ENCODE data around the gene TBC1D14. TPM values are rescaled to one million over a fixed set of nuclear protein-coding genes. Genes with fewer than 3 reads are reported as not detected.

The TBC1D14 gene
- polyA plus RNA-seq, 1 of the 3 experiments (the other 2 are of a cell fraction): 39.5 TPM

GRCh38 chr4:6983544-6984142 lies 74.0 kb downstream of the TBC1D14 start:
- no peaks in the 10 kb centered on the region for H3K9me2 ChIP-seq
- no peak for DNase-seq
- H3K27ac ChIP-seq (ENCODE audit: low read depth in 2 of 2, low read length in 1 of 2): no peak overlapping the region
- H3F3A ChIP-seq (replicated peaks; ENCODE audit: insufficient read depth): peaks cover 6% of the 10 kb centered on the region
- H3K9me3 ChIP-seq: no peaks in the 10 kb centered on the region
- H4K20me1 ChIP-seq (ENCODE audit: insufficient read depth): peaks cover 3% of the 10 kb centered on the region
- no peaks in the 10 kb centered on the region for H3K27me3 ChIP-seq (ENCODE audit: insufficient read depth)
- peaks cover 13 to 27% of the 10 kb centered on the region in 2 experiments; a peak in 3 of 4 replicates for H3K4me1 ChIP-seq (ENCODE audit: control insufficient read depth in 1 of 2, insufficient read depth in 2 of 2, low read depth in 1 of 2, low read length in 1 of 2)
- no peak overlapping the region for H3K4me3 ChIP-seq (ENCODE audit: low read depth in 2 of 2, low read length in 1 of 2)
- TF ChIP-seq GABPA (IDR thresholded peaks at IDR 0.05; ENCODE audit: low read depth) (no peak), EZH2phosphoT487 (IDR thresholded peaks at IDR 0.05; ENCODE audit: borderline replicate concordance, low read depth) (no peak), RXRA (IDR thresholded peaks at IDR 0.05; ENCODE audit: borderline replicate concordance, low read depth) (no peak), RCOR1 (IDR thresholded peaks at IDR 0.05; ENCODE audit: low read length) (no peak), NRF1 (IDR thresholded peaks at IDR 0.05; ENCODE audit: low read depth, low read length) (no peak), MXI1 (IDR thresholded peaks at IDR 0.05; ENCODE audit: low read depth, low read length) (no peak), YY1 (IDR thresholded peaks at IDR 0.05; ENCODE audit: low read depth) (no peak)
- CTCF ChIA-PET: interaction anchor here (0.6 to 4.1 kb wide), 6 partner anchors 9 to 436 kb away, joined by 3 to 27 read pairs (median 8); partner anchors contain the start of gene TADA2B
- H3K9ac ChIP-seq: no peak overlapping the region
- no peaks in the 10 kb centered on the region for H3K36me3 ChIP-seq (replicated peaks in 1 of 2; ENCODE audit: control insufficient read depth in 1 of 2, insufficient read depth in 2 of 2, low read length in 1 of 2)
- POLR2A ChIA-PET: interaction anchor here (0.6 kb wide), 1 partner anchor 266 kb away, joined by 3 read pairs; no protein-coding TSS in a partner anchor
- no peak overlapping the region for H2AFZ ChIP-seq (ENCODE audit: low read depth)
- whole genome bisulfite sequencing (ENCODE audit: low lambda C conversion rate): 97% methylated on average over 4 of the region's 4 CpGs
- no peak overlapping the region for H3K4me2 ChIP-seq
- H3K79me2 ChIP-seq (ENCODE audit: insufficient read depth): peaks cover 23% of the 10 kb centered on the region

GRCh38 chr4:6984612-6985425 lies 75.2 kb downstream of the TBC1D14 start:
- Histone ChIP-seq H3K9ac (peak overlapping the region; percentile 84; the same call in 1 of the 2 replicates), H3K4me2 (peak overlapping the region; percentile 98; the same call in 1 of the 2 replicates), H3K4me1 (ENCODE audit: control insufficient read depth in 1 of 2, insufficient read depth in 2 of 2, low read depth in 1 of 2, low read length in 1 of 2) (peaks cover 13 to 34% of the 10 kb centered on the region in 2 experiments; a peak in 3 of 4 replicates), H3F3A (replicated peaks; ENCODE audit: insufficient read depth) (peaks cover 6% of the 10 kb centered on the region), H3K9me2 (no peaks in the 10 kb centered on the region), H3K36me3 (replicated peaks in 1 of 2; ENCODE audit: control insufficient read depth in 1 of 2, insufficient read depth in 2 of 2, low read length in 1 of 2) (no peaks in the 10 kb centered on the region), H3K4me3 (ENCODE audit: low read depth in 2 of 2, low read length in 1 of 2) (no peak overlapping the region; a peak in 1 of 4 replicates), H4K20me1 (ENCODE audit: insufficient read depth) (peaks cover 3% of the 10 kb centered on the region), H2AFZ (ENCODE audit: low read depth) (no peak overlapping the region), H3K79me2 (ENCODE audit: insufficient read depth) (peaks cover 34% of the 10 kb centered on the region), H3K9me3 (no peaks in the 10 kb centered on the region), H3K27me3 (ENCODE audit: insufficient read depth) (no peaks in the 10 kb centered on the region), H3K27ac (ENCODE audit: low read depth in 2 of 2, low read length in 1 of 2) (peak overlapping the region in 1 of 2 experiments; percentile 88; a peak in 2 of 4 replicates)
- CTCF ChIA-PET: interaction anchor here (0.8 to 4.1 kb wide), 7 partner anchors 11 to 264 kb away, joined by 3 to 27 read pairs (median 3); a partner anchor contains a TSS
- POLR2A ChIA-PET: no interaction called here
- no peak for DNase-seq
- WGBS (ENCODE audit: low lambda C conversion rate): 85% methylated on average over 13 of the region's 13 CpGs
- TF ChIP-seq CTCF (IDR thresholded peaks at IDR 0.05) (no peak), FOSL2 (IDR thresholded peaks at IDR 0.05; ENCODE audit: borderline replicate concordance, low read depth) (no peak), FOXM1 (IDR thresholded peaks at IDR 0.05; ENCODE audit: low read depth) (no peak), MAX (IDR thresholded peaks at IDR 0.05; ENCODE audit: low read depth) (no peak), USF2 (IDR thresholded peaks at IDR 0.05; ENCODE audit: borderline replicate concordance, low read depth, low read length) (no peak), GABPA (IDR thresholded peaks at IDR 0.05; ENCODE audit: low read depth) (no peak), ELF1 (IDR thresholded peaks at IDR 0.05) (no peak), PBX3 (IDR thresholded peaks at IDR 0.05) (no peak), SMC3 (IDR thresholded peaks at IDR 0.05; ENCODE audit: low read depth, low read length) (no peak), YY1 (IDR thresholded peaks at IDR 0.05; ENCODE audit: low read depth) (no peak), POLR2AphosphoS5 (IDR thresholded peaks at IDR 0.05; ENCODE audit: low read depth, low read length) (no peak), MEF2A (IDR thresholded peaks at IDR 0.05; ENCODE audit: borderline replicate concordance, low read depth) (no peak), RAD21 (IDR thresholded peaks at IDR 0.05; ENCODE audit: low read length) (no peak), RXRA (IDR thresholded peaks at IDR 0.05; ENCODE audit: borderline replicate concordance, low read depth) (no peak), FOXJ3 (CRISPR knock-in tag; IDR thresholded peaks at IDR 0.05) (no peak), TAF1 (IDR thresholded peaks at IDR 0.05; ENCODE audit: borderline replicate concordance, low read depth, low read length) (no peak)
